H1 (cell line): ENCODE results near the gene GSTO1.

ENCODE experiments used
- TAF1 ChIP-seq: IDR thresholded peaks from 2 replicates; pipeline ENCODE4 v1.6.1; 2011; ENCODE audit warnings: mild to moderate bottlenecking, low read depth, low read length
- TCF12 ChIP-seq: IDR thresholded peaks from 2 replicates; pipeline ENCODE4 v1.6.1; 2011; ENCODE audit warnings: low read depth, mild to moderate bottlenecking, low read length

GRCh38 chr10:104303594-104304355, 49.1 kb downstream of the GSTO1 start:
- TF ChIP-seq TCF12, result no peak
- TF ChIP-seq TAF1, result no peak
